NCI-H128 (cell line): Measurements from ENCODE around the gene CCNG2.

ENCODE experiments used
- DNase-seq: peaks from one replicate; lab custom pipeline; 2025; ENCODE audit not compliant: unreplicated experiment; lab: John Stamatoyannopoulos, UW

The CCNG2 gene

GRCh38 chr4:77201343-77201742 lies 44.3 kb downstream of the CCNG2 start:
- no peak for DNase-seq

DNA sequence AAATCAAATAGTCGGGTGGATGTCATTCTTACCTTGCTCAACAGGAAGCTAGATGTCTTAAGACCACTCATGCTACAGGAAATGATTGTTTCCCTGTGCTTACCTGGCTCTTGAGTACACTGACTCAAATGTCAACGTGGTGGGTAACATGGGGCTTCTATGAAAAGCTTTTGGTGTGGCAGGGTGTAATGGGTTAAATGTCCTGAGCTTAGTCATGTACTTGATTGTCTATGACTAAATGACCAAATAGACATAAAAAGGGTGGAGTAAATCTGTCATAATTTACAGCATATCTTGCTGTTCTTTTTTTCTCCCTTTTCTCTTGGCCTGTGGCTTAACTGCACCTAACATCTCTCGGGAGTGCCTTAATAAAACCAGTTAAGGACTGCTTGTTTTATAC lies 44.9 kb downstream of the CCNG2 start:
- no peak for DNase-seq

GRCh38 chr4:77202491-77202890 lies 45.5 kb downstream of the CCNG2 start:
- no peak for DNase-seq

GRCh38 chr4:77203380-77204197 lies 46.6 kb downstream of the CCNG2 start:
- DNase-seq = peak; percentile 23

- DNase-seq = no peak
Observed at GRCh38 chr4:77204621-77205020, 47.6 kb downstream of the CCNG2 start.

- DNase-seq = no peak
Observed at GRCh38 chr4:77209012-77209411, 52.0 kb downstream of the CCNG2 start.

DNA sequence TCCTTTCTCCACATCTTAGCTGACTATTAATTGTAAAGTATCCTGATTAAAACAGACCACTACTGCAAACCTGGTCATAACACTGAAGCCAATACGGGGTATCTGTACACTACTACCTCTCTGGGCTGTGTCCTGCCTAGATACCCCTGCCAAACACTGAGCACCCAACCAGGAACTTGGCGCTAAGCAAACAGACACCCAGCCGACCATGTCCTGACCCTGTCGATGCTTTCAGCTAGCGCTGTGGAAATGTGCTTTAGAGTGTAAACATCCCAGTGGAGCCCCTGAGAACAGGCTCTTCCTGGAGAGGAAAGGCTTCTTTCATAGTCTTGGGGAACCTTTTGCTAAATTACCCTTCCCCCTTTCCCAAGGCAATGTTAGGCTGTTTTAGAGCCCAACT lies 52.9 kb downstream of the CCNG2 start:
- no peak for DNase-seq

DNA sequence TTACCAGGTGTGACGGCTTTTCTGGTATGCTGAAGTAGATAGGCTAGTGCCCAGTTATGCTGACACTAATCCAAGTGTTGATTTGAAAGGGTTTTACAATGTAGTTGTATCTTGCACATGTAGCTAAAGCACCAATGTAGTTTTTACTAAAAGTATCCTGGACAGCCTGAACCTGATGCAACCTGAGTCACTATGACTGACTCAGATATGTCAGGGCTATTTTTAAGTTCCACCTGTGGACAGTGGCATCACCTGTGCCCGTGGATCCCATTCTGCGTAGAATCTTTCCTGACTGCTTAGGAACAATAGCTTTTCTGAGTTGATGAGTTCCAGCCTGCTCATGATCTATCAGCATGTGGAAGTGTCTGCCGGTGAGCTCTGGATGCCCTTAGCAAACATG lies 58.1 kb downstream of the CCNG2 start:
- no peak for DNase-seq

DNA sequence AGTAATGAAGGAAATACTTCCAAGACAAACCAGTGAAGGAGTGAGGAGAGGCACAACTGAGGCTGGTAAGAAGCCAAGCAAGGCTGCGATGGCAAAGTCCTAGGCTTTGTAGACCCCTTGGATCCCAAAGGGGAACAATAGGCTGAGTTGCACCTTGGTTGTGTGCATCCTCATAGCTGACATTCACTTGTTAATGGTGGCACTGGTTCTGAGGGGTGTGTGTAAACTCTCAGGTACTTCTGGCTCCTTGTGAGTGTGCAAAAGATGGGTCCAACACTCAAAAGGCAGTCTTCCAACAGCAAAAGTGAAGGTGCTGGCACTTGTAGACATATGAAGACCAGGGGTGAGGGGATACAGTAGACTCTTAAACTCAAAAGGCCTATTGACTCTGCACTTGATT lies 60.5 kb downstream of the CCNG2 start:
- no peak for DNase-seq

DNA sequence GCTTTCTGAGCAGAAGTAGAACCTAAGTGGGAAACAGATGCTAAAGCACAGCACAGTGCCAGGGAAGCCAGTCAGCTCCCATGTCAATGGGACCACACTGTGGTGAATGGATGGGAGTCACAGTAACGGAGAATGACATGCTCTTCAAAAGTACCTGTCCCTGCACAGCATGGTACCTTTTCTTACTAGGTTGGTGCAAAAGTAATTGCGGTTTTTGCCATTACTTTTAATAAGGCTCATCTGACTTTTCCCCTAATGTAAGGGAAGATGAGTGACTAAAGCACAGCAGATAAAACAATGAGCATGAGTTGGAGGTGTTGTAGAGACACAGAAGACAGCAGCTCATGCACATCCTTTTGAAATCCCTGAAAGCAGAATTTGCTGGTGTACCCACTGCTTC lies 62.3 kb downstream of the CCNG2 start:
- no peak for DNase-seq
